A204.1 (cell line): ENCODE data around the gene HNMT.
"Not testable (repeated sequence)": the region's sequence is repeated elsewhere in the genome, so short reads cannot be mapped to it uniquely, and the experiment has no call there.

ENCODE experiments used
- FAIRE-seq: peaks from 2 replicates; lab custom pipeline; 2012; peaks lifted over from hg19 to GRCh38; lab: Jason Lieb, UNC

Gene HNMT

DNA sequence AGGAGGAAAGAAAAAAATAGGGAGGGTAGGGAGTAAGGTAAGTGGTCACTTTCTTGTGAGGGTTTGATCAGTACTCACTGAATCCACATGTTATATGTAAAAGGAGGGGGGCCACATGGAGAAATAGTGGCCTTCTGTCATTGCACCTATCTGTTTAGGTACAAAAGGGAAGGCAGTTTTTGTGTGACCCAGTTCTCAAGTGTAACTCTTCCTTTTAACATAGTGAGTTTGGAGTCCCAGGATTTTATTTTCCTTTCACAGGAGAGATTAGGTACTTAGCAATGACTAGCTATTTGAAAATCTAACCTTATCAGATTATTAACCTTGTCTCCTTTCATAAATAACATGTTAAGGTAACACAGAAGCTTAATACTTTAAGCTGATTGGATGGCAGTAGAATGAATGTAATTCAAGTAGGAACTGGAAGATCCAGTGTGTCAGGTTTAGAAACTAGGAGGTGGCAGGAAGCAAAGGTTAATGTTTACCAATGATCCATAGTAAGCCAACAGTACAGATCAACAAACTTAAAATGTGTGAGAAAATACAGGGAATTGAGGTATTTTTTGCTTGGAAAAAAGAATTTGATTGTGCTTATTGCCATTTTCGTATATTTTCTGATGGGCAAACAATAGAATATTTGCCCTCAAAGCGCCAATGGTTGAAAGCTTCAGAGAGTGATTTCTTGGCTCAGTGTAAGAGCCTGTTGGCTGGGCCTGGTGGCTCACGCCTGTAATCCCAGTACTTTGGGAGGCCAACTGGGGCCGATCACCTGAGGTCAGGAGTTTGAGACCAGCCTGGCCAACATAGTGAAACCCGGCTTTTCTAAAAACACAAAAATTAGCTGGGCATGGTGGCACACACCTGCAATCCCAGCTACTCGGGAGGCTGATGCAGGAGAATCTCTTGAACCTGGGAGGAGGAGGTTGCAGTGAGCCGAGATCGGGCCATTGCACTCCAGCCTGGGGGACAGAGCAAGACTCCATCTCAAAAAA lies 11.3 kb downstream of the HNMT start:
- no peak for FAIRE-seq

- FAIRE-seq = no peak
Observed at GRCh38 chr2:137976274-137976673, 12.0 kb downstream of the HNMT start.

DNA sequence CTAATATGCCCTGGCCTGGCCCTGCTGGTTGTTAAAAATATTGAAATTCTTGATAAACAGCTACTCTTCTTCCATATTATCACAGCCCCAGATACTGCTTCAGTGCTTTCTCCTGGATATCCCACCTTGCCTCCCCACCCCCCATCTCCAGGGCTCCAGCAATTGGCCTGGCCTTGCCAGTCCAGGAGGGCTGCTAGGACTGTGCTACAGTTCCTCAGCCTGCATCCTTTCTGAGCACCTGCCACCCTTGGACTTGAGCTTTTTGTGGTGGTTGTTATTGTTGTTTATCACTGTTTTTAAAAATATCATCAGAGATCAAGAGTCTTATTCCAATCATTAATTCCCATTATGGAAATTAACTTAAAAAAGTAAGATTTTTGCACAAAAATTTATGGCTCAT lies 13.5 kb downstream of the HNMT start:
- no peak for FAIRE-seq

DNA sequence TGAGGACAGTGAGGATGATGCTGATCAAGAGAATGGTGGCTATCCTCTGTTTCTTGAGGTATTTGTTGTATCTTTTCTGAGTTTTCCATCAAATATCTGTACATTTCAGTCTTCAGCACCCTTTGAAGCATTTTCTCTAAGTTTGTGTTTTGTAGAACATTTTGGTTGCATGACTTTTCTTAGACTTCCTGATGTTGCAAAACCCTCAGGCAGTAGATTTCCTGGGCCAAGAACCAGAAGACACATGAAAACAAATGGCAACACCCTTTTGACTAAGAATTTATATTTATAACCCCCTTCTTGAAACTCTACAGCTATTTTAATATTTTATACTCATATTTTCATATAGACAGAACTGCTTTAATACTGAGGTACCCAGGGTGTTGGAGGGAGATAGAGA lies 16.2 kb downstream of the HNMT start:
- no peak for FAIRE-seq

DNA sequence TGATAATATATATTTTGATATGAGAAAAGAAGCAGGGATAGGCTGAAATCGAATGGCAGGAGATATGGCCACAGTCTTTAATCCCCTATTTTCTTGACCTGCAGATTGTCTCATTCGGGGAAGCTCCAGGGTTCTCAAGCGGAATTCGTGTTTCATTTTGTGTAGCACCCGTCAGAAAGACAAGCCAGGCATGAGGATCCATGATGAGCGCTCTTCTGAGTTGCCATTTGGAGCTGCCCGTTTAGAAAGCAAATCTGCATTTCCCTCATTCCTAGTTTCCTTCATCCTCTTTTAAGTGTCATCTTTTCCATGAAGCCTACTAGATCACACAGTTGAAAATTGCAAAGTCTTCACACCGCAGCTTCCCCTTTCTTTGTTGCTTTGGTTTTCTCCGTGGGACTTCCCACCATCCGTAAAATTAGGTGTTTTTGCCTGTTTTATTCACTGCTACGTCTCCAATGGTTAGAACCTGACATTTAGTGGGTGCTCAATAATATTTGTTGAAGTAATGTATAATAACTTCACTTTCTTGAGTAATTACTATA lies 16.9 kb downstream of the HNMT start:
- no peak for FAIRE-seq

- no peak for FAIRE-seq
Observed at GRCh38 chr2:137983581-137983980, 19.3 kb downstream of the HNMT start.

DNA sequence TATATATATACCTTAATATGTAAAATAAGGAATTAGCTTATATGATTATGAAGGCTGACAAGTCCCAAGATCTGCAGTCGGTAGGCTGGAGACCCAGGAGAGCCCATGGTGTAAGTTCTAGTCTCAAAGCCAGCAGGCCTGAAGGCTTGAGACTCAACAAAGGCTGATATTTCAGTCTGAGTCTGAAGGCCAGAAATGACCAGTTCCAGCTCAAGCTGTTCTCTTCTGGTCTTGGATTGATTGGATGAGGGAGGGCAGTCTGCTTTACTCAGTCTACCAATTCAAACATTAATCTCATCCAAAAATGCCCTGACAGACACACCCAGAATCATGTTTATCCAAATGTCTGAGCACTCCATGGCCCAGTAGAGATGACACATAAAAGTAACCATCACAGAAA lies 22.0 kb downstream of the HNMT start:
- FAIRE-seq = no peak

- FAIRE-seq = no peak
Observed at GRCh38 chr2:137987011-137987410, 22.7 kb downstream of the HNMT start.

GRCh38 chr2:137991078-137991477 lies 26.8 kb downstream of the HNMT start:
- FAIRE-seq = no peak

DNA sequence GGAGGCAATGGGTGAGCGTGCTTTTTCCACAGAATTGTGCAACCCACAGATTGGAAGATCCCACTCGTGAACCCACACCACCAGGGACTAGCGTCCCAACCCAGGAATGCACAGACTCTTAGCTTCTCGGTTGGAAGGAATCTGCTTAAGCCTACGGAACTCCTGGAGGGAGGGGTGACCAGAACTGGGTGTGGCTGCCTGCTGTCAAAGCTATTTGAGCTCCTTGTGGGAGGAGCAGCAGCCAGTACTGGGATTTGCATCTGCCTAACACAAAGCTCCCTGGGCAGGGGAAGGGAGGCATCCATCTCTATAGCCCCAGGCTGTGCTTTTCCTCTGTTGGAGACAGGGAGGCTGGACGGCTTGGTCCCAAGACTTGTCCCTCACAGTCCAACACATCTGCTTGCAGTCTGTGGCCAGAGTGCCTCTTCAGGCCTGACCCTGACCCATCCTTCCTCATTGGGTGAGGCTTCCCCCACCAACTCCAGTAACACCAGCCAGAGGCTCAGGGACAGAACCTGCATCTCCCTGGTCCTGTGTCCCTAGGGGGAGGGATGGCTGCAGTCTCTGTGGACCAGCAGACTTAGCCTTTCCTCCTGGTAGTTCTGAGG lies 27.9 kb downstream of the HNMT start:
- no peak for FAIRE-seq

DNA sequence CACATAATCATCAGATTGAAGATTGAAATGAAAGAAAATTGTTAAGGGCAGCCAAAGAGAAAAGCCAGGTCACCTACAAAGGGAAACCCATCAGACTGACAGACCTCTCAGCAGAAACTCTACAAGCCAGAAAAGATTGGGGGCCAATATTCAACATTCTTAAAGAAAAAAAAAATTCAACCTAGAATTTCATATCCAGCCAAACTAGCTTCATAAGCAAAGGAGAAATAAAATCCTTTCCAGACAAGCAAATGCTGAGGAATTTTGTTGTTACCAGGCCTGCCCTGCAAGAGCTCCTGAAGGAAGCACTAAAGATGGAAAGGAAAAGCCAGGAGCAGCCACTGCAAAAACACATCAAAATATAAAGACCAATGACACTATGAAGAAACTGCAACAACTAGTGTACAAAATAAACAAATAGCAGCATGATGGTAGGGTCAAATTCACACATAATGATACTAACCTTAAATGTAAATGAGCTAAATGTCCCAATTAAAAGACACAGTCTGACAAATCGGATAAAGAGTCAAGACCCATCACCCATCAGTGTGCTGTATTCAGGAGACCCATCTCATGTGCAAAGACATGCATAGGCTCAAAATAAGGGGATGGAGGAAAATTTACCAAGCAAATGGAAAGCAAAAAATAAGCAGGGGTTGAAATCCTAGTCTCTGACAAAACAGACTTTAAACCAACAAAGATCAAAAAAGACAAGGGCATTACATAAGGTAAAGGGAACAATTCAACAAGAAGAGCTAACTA lies 29.6 kb downstream of the HNMT start:
- FAIRE-seq = not testable (repeated sequence)

- FAIRE-seq = not testable (repeated sequence)
Observed at GRCh38 chr2:137995368-137995767, 31.1 kb downstream of the HNMT start.

- not testable (repeated sequence) for FAIRE-seq
Observed at GRCh38 chr2:137996158-137996557, 31.9 kb downstream of the HNMT start.

DNA sequence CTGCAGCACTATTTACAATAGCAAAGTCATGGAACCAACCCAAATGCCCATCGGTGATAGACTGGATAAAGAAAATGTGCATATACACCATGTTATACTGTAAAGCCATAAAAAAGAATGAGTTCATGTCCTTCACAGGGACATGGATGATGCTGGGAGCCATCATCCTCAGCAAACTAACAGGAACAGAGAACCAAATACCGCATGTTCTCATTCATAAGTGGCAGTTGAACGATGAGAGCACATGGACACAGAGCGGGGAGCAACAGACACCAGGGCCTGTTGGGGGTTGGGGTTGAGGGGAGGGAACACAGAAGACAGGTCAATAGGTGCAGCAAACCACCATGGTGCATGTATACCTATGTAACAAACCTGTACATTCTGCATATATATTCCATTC lies 33.5 kb downstream of the HNMT start:
- FAIRE-seq = no peak

DNA sequence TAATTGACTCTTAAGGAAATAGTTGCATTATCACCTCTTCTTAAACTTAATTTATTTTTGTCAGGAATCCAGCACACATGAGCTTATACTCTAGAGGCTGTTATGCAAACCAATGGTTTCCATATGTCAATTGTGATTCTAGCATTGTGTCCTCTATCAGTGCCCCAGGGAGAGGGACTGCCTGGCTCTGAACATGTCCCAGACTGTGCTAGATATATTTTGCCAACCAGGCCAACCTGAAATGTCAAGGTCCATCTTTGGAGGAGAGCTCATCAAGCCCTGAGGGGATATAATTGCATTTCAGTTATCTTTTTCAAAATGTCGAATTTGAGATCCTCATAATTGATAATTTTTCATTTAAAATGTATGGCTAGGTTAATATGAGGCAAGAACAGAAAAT lies 34.2 kb downstream of the HNMT start:
- no peak for FAIRE-seq

GRCh38 chr2:137999273-137999672 lies 35.0 kb downstream of the HNMT start:
- no peak for FAIRE-seq

GRCh38 chr2:138000009-138000408 lies 35.7 kb downstream of the HNMT start:
- no peak for FAIRE-seq

GRCh38 chr2:138000796-138001195 lies 36.5 kb downstream of the HNMT start:
- FAIRE-seq = no peak

- no peak for FAIRE-seq
Observed at GRCh38 chr2:138003411-138003810, 39.1 kb downstream of the HNMT start.

GRCh38 chr2:138007431-138007830 lies 43.2 kb downstream of the HNMT start:
- FAIRE-seq = no peak

- FAIRE-seq = no peak
Observed at GRCh38 chr2:138009622-138010021, 45.3 kb downstream of the HNMT start.

DNA sequence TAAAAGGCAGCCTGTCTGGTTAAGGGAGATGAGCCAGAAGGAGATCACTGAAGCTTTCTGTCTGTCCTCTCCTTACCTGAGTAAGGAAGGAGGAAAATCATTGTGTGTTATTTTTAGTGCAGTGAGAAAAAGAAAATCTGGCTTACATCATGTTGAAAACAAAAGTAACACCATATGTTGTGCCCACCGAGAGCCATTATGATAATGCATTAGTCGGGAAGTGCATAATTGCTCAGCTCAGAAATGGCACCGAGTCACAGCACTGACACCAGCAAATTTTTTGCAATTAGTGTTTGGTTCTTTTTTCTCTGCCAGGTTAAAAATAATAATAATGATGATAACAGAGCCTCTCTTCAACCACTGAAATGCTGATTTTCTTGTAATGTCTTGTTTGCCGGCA lies 46.6 kb downstream of the HNMT start:
- no peak for FAIRE-seq

- FAIRE-seq = no peak
Observed at GRCh38 chr2:138012082-138012481, 47.8 kb downstream of the HNMT start.
